Measurements from ENCODE around the gene TOMT.
"Not testable (repeated sequence)": the region's sequence is repeated elsewhere in the genome, so short reads cannot be mapped to it uniquely, and the experiment has no call there.

DNA sequence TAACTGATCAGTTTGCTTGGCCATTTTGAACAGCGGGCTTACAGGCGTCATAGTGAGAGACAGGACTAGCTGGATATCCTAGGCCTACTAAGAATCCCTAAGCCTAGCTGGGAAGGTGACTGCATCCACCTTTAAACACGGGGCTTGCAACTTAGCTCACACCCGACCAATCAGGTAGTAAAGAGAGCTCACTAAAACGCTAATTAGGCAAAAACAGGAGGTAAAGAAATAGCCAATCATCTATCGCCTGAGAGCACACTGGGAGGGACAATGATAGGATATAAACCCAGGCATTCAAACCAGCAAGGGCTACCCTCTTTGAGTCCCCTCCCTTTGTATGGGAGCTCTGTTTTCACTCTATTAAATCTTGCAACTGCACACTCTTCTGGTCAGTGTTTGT, 48.1 kb downstream of the TOMT start:
- TF ChIP-seq, protein P1, sequence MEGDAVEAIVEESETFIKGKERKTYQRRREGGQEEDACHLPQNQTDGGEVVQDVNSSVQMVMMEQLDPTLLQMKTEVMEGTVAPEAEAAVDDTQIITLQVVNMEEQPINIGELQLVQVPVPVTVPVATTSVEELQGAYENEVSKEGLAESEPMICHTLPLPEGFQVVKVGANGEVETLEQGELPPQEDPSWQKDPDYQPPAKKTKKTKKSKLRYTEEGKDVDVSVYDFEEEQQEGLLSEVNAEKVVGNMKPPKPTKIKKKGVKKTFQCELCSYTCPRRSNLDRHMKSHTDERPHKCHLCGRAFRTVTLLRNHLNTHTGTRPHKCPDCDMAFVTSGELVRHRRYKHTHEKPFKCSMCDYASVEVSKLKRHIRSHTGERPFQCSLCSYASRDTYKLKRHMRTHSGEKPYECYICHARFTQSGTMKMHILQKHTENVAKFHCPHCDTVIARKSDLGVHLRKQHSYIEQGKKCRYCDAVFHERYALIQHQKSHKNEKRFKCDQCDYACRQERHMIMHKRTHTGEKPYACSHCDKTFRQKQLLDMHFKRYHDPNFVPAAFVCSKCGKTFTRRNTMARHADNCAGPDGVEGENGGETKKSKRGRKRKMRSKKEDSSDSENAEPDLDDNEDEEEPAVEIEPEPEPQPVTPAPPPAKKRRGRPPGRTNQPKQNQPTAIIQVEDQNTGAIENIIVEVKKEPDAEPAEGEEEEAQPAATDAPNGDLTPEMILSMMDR (conservative IDR thresholded peaks at IDR 0.05; ENCODE audit: low read length): not testable (repeated sequence)
- TF ChIP-seq EZH2phosphoT487 (IDR thresholded peaks at IDR 0.05; ENCODE audit: borderline replicate concordance, low read depth, low read length): not testable (repeated sequence)

Data from OCI-LY7 (cell line).